ENCODE results near the gene FSHB. TPM values are rescaled to one million over a fixed set of nuclear protein-coding genes. Genes with fewer than 3 reads are reported as not detected.
"Not testable (repeated sequence)": the region's sequence is repeated elsewhere in the genome, so short reads cannot be mapped to it uniquely, and the experiment has no call there.

Gene FSHB
- polyA plus RNA-seq, 1 donor from 2014 or later = not detected

DNA sequence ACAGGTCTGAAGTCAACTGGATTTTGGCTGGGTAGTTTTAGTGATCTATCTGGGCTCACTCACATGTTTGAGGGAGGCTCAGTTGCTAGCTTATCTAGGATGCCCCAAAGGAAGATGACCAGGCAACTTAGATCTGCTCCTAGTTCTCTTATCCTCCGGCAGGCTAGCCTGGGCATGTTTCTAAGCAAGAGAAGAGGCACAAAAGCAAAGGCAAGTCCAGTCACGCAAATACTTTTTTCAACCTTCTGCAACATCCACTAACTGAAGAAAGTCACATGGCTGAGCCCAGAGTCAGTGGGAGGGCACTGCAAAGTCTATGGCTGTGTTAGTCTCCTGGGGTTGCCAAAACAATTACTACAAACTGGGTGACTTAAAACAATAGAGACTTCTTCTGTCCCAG, 32.9 kb upstream of the FSHB start:
- Histone ChIP-seq H4K20me1 (ENCODE audit: insufficient read depth) (no peaks in the 10 kb centered on the region), H3K79me2 (replicated peaks; ENCODE audit: insufficient read depth, low read length) (no peaks in the 10 kb centered on the region), H3F3A (ENCODE audit: insufficient read depth, low read length, poor library complexity, severe bottlenecking) (no peaks in the 10 kb centered on the region), H3K36me3 (ENCODE audit: insufficient read depth, low read length) (no peaks in the 10 kb centered on the region), H3K4me3 (ENCODE audit: low read length) (no peak overlapping the region), H3K9me2 (ENCODE audit: insufficient read depth, low read length) (no peaks in the 10 kb centered on the region), H3K9ac (ENCODE audit: low read length) (no peak overlapping the region), H3K9me3 (ENCODE audit: low read length) (no peaks in the 10 kb centered on the region), H3K27me3 (ENCODE audit: insufficient read depth, low read depth, low read length) (no peaks in the 10 kb centered on the region), H2AFZ (ENCODE audit: low read depth, low read length) (no peak overlapping the region), H3K27ac (ENCODE audit: low read length) (no peak overlapping the region), H3K4me2 (ENCODE audit: low read length) (no peak overlapping the region)
- TF ChIP-seq RAD21 (conservative IDR thresholded peaks at IDR 0.05) (no peak), POLR2AphosphoS5 (IDR thresholded peaks at IDR 0.05) (no peak), SMC3 (conservative IDR thresholded peaks at IDR 0.05; ENCODE audit: poor library complexity) (no peak)

DNA sequence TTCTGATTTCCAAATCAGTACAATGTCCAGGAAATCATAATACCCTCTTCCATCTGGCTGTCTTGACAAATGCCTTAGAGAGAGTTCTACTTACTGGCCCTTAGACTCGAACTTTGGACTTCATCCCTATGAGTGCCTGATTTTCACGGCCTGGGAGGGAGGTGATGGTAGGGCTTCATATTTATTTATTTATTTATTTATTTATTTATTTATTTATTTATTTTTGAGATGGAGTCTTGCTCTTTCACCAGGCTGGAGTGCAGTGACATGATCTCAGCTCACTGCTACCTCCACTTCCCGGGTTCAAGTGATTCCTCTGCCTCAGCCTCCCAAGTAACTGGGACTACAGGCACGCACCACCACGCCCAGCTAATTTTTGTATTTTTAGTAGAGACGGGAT, 27.8 kb upstream of the FSHB start:
- H3K36me3 ChIP-seq (ENCODE audit: insufficient read depth, low read length); H3K9me2 ChIP-seq (ENCODE audit: insufficient read depth, low read length); H3K9me3 ChIP-seq (ENCODE audit: low read length); H3K4me2 ChIP-seq (ENCODE audit: low read length); H3F3A ChIP-seq (ENCODE audit: insufficient read depth, low read length, poor library complexity, severe bottlenecking); H3K27ac ChIP-seq (ENCODE audit: low read length); H4K20me1 ChIP-seq (ENCODE audit: insufficient read depth); H3K79me2 ChIP-seq (replicated peaks; ENCODE audit: insufficient read depth, low read length); H3K4me3 ChIP-seq (ENCODE audit: low read length); H3K9ac ChIP-seq (ENCODE audit: low read length); H3K27me3 ChIP-seq (ENCODE audit: insufficient read depth, low read depth, low read length); H2AFZ ChIP-seq (ENCODE audit: low read depth, low read length): not testable (repeated sequence)

DNA sequence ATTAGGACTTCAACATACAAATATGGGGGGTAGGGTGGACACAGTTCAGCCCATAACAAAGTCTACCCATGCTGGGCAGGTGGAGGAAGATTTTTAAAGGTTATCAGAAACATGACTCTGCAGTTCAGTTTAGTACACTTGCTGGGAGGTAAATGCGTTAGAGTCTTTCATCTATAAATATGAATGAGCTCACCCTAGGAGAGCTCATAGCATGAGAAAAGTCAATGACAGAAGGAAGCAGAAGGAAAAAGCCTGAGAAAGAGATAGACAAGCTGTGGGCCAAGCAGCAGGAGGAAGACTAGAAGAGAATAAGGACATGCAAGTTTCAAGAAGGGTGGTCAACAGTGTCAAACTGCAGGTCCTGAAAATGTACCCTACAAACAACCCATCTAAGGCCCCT, 27.0 kb upstream of the FSHB start:
- Histone ChIP-seq H3K4me3 (ENCODE audit: low read length) (no peak overlapping the region), H3K9ac (ENCODE audit: low read length) (no peak overlapping the region), H2AFZ (ENCODE audit: low read depth, low read length) (no peak overlapping the region), H4K20me1 (ENCODE audit: insufficient read depth) (no peaks in the 10 kb centered on the region), H3K9me2 (ENCODE audit: insufficient read depth, low read length) (no peaks in the 10 kb centered on the region), H3K79me2 (replicated peaks; ENCODE audit: insufficient read depth, low read length) (no peaks in the 10 kb centered on the region), H3K27me3 (ENCODE audit: insufficient read depth, low read depth, low read length) (no peaks in the 10 kb centered on the region), H3K9me3 (ENCODE audit: low read length) (no peaks in the 10 kb centered on the region), H3K27ac (ENCODE audit: low read length) (no peak overlapping the region), H3K36me3 (ENCODE audit: insufficient read depth, low read length) (no peaks in the 10 kb centered on the region), H3F3A (ENCODE audit: insufficient read depth, low read length, poor library complexity, severe bottlenecking) (no peaks in the 10 kb centered on the region), H3K4me2 (ENCODE audit: low read length) (no peak overlapping the region)
- TF ChIP-seq, protein P1, sequence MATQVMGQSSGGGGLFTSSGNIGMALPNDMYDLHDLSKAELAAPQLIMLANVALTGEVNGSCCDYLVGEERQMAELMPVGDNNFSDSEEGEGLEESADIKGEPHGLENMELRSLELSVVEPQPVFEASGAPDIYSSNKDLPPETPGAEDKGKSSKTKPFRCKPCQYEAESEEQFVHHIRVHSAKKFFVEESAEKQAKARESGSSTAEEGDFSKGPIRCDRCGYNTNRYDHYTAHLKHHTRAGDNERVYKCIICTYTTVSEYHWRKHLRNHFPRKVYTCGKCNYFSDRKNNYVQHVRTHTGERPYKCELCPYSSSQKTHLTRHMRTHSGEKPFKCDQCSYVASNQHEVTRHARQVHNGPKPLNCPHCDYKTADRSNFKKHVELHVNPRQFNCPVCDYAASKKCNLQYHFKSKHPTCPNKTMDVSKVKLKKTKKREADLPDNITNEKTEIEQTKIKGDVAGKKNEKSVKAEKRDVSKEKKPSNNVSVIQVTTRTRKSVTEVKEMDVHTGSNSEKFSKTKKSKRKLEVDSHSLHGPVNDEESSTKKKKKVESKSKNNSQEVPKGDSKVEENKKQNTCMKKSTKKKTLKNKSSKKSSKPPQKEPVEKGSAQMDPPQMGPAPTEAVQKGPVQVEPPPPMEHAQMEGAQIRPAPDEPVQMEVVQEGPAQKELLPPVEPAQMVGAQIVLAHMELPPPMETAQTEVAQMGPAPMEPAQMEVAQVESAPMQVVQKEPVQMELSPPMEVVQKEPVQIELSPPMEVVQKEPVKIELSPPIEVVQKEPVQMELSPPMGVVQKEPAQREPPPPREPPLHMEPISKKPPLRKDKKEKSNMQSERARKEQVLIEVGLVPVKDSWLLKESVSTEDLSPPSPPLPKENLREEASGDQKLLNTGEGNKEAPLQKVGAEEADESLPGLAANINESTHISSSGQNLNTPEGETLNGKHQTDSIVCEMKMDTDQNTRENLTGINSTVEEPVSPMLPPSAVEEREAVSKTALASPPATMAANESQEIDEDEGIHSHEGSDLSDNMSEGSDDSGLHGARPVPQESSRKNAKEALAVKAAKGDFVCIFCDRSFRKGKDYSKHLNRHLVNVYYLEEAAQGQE (IDR thresholded peaks at IDR 0.05; ENCODE audit: borderline replicate concordance) = no peak
- TF ChIP-seq MXI1 (conservative IDR thresholded peaks at IDR 0.05; ENCODE audit: poor library complexity, severe bottlenecking) (no peak), POLR2AphosphoS5 (IDR thresholded peaks at IDR 0.05) (no peak), EP300 (conservative IDR thresholded peaks at IDR 0.05; ENCODE audit: poor library complexity, severe bottlenecking) (no peak), SMC3 (conservative IDR thresholded peaks at IDR 0.05; ENCODE audit: poor library complexity) (no peak), RAD21 (conservative IDR thresholded peaks at IDR 0.05) (no peak), TAF1 (IDR thresholded peaks at IDR 0.05; ENCODE audit: low read depth) (no peak), EZH2 (IDR thresholded peaks at IDR 0.05; ENCODE audit: borderline replicate concordance, insufficient read depth, low read length, poor library complexity, severe bottlenecking) (no peak)
- TF ChIP-seq, protein P2, sequence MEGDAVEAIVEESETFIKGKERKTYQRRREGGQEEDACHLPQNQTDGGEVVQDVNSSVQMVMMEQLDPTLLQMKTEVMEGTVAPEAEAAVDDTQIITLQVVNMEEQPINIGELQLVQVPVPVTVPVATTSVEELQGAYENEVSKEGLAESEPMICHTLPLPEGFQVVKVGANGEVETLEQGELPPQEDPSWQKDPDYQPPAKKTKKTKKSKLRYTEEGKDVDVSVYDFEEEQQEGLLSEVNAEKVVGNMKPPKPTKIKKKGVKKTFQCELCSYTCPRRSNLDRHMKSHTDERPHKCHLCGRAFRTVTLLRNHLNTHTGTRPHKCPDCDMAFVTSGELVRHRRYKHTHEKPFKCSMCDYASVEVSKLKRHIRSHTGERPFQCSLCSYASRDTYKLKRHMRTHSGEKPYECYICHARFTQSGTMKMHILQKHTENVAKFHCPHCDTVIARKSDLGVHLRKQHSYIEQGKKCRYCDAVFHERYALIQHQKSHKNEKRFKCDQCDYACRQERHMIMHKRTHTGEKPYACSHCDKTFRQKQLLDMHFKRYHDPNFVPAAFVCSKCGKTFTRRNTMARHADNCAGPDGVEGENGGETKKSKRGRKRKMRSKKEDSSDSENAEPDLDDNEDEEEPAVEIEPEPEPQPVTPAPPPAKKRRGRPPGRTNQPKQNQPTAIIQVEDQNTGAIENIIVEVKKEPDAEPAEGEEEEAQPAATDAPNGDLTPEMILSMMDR (IDR thresholded peaks at IDR 0.05; ENCODE audit: poor library complexity, severe bottlenecking) = no peak

All from neural cell (in vitro differentiated cells).